Gastroesophageal sphincter (tissue), 3 donors: ENCODE measurements around the gene NLRP12.

Experiments
- CTCF ChIP-seq, 4 experiments: fragments of 200-600 bp in 2 of 4; fragments of 450-650 bp in 2 of 4; sonication (generic) in 1 of 4; IDR thresholded peaks; one replicate each; pipeline ENCODE4 v1.5.1; 2017 to 2019; ENCODE audit warnings: antibody characterized with exemption in 4 of 4, mild to moderate bottlenecking in 2 of 4, moderate library complexity in 2 of 4
- EP300 ChIP-seq: sonication (generic); formaldehyde crosslinking; IDR thresholded peaks from one replicate; pipeline ENCODE4 v1.6.1; 2017; ENCODE audit warnings: antibody characterized with exemption, mild to moderate bottlenecking
- POLR2AphosphoS5 ChIP-seq: sonication (generic); formaldehyde crosslinking; IDR thresholded peaks from one replicate; pipeline ENCODE4 v1.6.1; 2017; ENCODE audit warnings: antibody characterized with exemption

GRCh38 chr19:53795019-53795418, 29.1 kb downstream of the NLRP12 start:
- TF ChIP-seq CTCF (IDR thresholded peaks at IDR 0.05) (no peak), POLR2AphosphoS5 (no peak), EP300 (no peak)
